ENCODE results near the gene PSME2. TPM values are rescaled to one million over a fixed set of nuclear protein-coding genes. Genes with fewer than 3 reads are reported as not detected.

Gene PSME2
- total and polyA plus RNA-seq, 2 of the 13 experiments (the other 11 are each of a cell fraction or from before 2014, with no cell fraction given), result 332 to 716 TPM

GRCh38 chr14:24115422-24116127 lies 30.8 kb downstream of the PSME2 start (continued):
- no peak for TF ChIP-seq DMTF1 (CRISPR knock-in tag; IDR thresholded peaks at IDR 0.05)
- no peak for TF ChIP-seq MAFF (IDR thresholded peaks at IDR 0.05; ENCODE audit: low read depth, low read length)
- TF ChIP-seq CHD2 (IDR thresholded peaks at IDR 0.05; ENCODE audit: low read depth, low read length), result no peak
- TF ChIP-seq ZNF143 (CRISPR knock-in tag; IDR thresholded peaks at IDR 0.05), result 0 out of 2 replicates have a peak, but pooled peaks have one; percentile 24
- no peak for TF ChIP-seq CSRNP1 (CRISPR knock-in tag; IDR thresholded peaks at IDR 0.05)
- TF ChIP-seq KDM5A (IDR thresholded peaks at IDR 0.05; ENCODE audit: borderline replicate concordance, low read length), result peak; percentile 91; the same call in 1 of the 2 replicates
- no peak for TF ChIP-seq U2AF1 (optimal IDR thresholded peaks at IDR 0.05; ENCODE audit: low read depth, low read length)
- TF ChIP-seq ZNF20 (CRISPR knock-in tag; IDR thresholded peaks at IDR 0.05), result no peak
- TF ChIP-seq SIN3B (IDR thresholded peaks at IDR 0.05; ENCODE audit: low read length), result no peak; the same call in 1 of the 2 replicates
- TF ChIP-seq SNAPC5 (CRISPR knock-in tag; IDR thresholded peaks at IDR 0.05; ENCODE audit: borderline replicate concordance), result no peak
- 0 out of 2 replicates have a peak, but pooled peaks have one; percentile 37 for TF ChIP-seq ELK4 (CRISPR knock-in tag; IDR thresholded peaks at IDR 0.05; ENCODE audit: borderline replicate concordance)
- TF ChIP-seq, protein P1, sequence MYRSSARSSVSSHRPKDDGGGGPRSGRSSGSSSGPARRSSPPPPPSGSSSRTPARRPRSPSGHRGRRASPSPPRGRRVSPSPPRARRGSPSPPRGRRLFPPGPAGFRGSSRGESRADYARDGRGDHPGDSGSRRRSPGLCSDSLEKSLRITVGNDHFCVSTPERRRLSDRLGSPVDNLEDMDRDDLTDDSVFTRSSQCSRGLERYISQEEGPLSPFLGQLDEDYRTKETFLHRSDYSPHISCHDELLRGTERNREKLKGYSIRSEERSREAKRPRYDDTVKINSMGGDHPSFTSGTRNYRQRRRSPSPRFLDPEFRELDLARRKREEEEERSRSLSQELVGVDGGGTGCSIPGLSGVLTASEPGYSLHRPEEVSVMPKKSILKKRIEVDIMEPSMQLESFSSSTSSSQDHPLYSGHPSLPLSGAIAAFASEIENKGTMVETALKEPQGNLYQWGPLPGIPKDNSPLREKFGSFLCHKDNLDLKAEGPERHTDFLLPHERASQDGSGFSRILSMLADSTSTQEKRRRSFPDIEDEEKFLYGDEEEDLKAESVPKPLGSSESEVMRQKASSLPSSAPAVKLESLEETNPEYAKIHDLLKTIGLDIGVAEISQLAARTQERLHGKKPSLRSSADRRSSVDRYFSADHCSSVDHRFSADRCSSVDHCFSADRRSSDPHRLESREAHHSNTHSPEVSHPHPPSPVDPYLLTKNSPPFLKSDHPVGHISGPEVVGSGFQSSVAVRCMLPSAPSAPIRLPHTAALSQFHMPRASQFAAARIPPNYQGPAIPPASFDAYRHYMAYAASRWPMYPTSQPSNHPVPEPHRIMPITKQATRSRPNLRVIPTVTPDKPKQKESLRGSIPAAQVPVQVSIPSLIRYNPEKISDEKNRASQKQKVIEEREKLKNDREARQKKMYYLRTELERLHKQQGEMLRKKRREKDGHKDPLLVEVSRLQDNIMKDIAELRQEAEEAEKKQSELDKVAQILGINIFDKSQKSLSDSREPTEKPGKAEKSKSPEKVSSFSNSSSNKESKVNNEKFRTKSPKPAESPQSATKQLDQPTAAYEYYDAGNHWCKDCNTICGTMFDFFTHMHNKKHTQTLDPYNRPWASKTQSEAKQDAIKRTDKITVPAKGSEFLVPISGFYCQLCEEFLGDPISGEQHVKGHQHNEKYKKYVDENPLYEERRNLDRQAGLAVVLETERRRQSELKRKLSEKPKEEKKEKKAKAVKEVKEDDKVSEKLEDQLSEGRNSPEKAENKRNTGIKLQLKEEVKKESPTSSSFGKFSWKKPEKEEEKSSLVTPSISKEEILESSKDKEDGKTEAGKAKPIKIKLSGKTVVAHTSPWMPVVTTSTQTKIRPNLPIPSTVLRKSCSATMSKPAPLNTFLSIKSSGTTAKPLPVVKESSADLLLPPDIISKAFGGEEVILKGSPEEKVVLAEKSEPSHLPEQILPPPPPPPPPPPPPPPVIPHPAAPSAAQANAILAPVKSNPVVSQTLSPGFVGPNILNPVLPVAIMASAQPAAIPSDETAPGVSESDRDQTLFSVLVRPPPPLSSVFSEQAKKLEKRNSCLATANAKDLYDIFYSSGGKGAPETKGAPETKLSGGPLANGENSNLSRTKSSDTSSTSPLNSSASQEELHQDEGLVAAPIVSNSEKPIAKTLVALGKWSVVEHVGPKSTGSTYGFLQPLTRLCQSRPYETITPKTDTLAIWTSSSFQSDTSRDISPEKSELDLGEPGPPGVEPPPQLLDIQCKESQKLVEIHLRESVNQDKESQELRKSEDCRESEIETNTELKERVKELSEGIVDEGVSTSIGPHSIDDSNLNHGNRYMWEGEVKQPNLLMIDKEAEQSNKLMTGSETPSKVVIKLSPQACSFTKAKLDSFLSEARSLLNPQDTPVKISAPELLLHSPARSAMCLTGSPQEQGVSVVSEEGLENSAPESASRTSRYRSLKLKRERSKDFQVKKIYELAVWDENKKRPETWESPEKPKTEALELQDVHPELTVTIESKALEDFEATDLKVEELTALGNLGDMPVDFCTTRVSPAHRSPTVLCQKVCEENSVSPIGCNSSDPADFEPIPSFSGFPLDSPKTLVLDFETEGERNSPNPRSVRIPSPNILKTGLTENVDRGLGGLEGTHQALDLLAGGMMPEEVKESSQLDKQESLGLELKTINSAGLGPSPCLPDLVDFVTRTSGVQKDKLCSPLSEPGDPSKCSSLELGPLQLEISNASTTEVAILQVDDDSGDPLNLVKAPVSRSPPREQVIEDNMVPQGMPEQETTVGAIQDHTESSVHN (CRISPR knock-in tag; IDR thresholded peaks at IDR 0.05), result peak; percentile 36; the same call in 1 of the 2 replicates
- TF ChIP-seq HHEX (CRISPR knock-in tag; IDR thresholded peaks at IDR 0.05), result no peak
- TF ChIP-seq MED8 (CRISPR knock-in tag; IDR thresholded peaks at IDR 0.05; ENCODE audit: insufficient replicate concordance), result peak; percentile 35
- no peak for TF ChIP-seq ZKSCAN1 (IDR thresholded peaks at IDR 0.05; ENCODE audit: low read length)
- TF ChIP-seq ZBTB7B (CRISPR knock-in tag; IDR thresholded peaks at IDR 0.05), result peak; percentile 21; the same call in 1 of the 2 replicates
